Osteoblast (primary cell): ENCODE measurements around the gene CD53. TPM values are rescaled to one million over a fixed set of nuclear protein-coding genes. Genes with fewer than 3 reads are reported as not detected.

Experiments used
- DNase-seq: peaks from one replicate; pipeline ENCODE4 v3.0.0; 2011; ENCODE audit warnings: low spot score, mixed read lengths; ENCODE audit not compliant: insufficient read length; ENCODE audit errors: missing footprints
- H2AFZ ChIP-seq: 2 replicates; pipeline ENCODE4 v1.6.0; 2011; ENCODE audit warnings: mild to moderate bottlenecking, low read length
- H3K27ac ChIP-seq: 2 replicates; pipeline ENCODE4 v1.5.1; 2011; ENCODE audit warnings: mild to moderate bottlenecking, low read depth, low read length, moderate library complexity
- H3K27me3 ChIP-seq: 2 replicates; pipeline ENCODE4 v1.6.0; 2012; ENCODE audit warnings: mild to moderate bottlenecking, control low read depth, inconsistent platforms, low read length, moderate library complexity; ENCODE audit not compliant: insufficient read depth
- H3K36me3 ChIP-seq: 2 replicates; pipeline ENCODE4 v1.5.1; 2011; ENCODE audit warnings: mild to moderate bottlenecking, low read length, control low read depth, moderate library complexity; ENCODE audit not compliant: insufficient read depth
- H3K4me1 ChIP-seq: 2 replicates; pipeline ENCODE4 v1.5.1; 2011; ENCODE audit warnings: mild to moderate bottlenecking, low read length, control low read depth, moderate library complexity; ENCODE audit not compliant: insufficient read depth
- H3K4me2 ChIP-seq: 2 replicates; pipeline ENCODE4 v1.6.0; 2011; ENCODE audit warnings: mild to moderate bottlenecking, low read length; ENCODE audit not compliant: insufficient read depth
- H3K4me3 ChIP-seq: fragments of 200-600 bp; sonication (generic); 3 replicates; pipeline ENCODE4 v1.5.1; 2012; ENCODE audit warnings: mild to moderate bottlenecking, low read length, inconsistent platforms; ENCODE audit not compliant: insufficient read depth
- H3K79me2 ChIP-seq: 2 replicates; pipeline ENCODE4 v1.6.0; 2012; ENCODE audit warnings: mild to moderate bottlenecking, low read length, control low read depth, inconsistent platforms; ENCODE audit not compliant: insufficient read depth
- H3K9me3 ChIP-seq: 2 replicates; pipeline ENCODE4 v1.5.1; 2011; ENCODE audit warnings: low read depth, low read length, control low read depth
- H4K20me1 ChIP-seq: 2 replicates; pipeline ENCODE4 v1.6.0; 2012; ENCODE audit warnings: mild to moderate bottlenecking, low read length, control low read depth; ENCODE audit not compliant: insufficient read depth
- CTCF ChIP-seq: IDR thresholded peaks from 2 replicates; pipeline ENCODE4 v1.5.1; 2011; ENCODE audit warnings: mild to moderate bottlenecking, low read depth, low read length, moderate library complexity; ENCODE audit errors: extremely low read depth
- total RNA-seq: library from RNA; depleted of rRNA; stranded (reverse); fragments of >200 nt; gene quantifications from 2 replicates; pipeline ENCODE4 v1.2.3, GENCODE V29; 2012

The CD53 gene
- total RNA-seq, 1 donor = 0.36 TPM

GRCh38 chr1:110936567-110936966 is 63.6 kb downstream of the CD53 start:
- no peak overlapping the region for H2AFZ ChIP-seq
- H3K9me3 ChIP-seq = no peaks in the 10 kb centered on the region
- no peaks in the 10 kb centered on the region for H3K27me3 ChIP-seq
- H3K4me1 ChIP-seq = no peaks in the 10 kb centered on the region
- TF ChIP-seq CTCF = no peak
- H3K4me2 ChIP-seq = no peak overlapping the region
- H3K27ac ChIP-seq = no peak overlapping the region
- H3K4me3 ChIP-seq = no peak overlapping the region
- no peaks in the 10 kb centered on the region for H4K20me1 ChIP-seq
- H3K36me3 ChIP-seq = no peaks in the 10 kb centered on the region
- DNase-seq = no peak
- H3K79me2 ChIP-seq = no peaks in the 10 kb centered on the region

- H3K4me2 ChIP-seq = no peak overlapping the region
- no peaks in the 10 kb centered on the region for H3K4me1 ChIP-seq
- no peak overlapping the region for H3K4me3 ChIP-seq
- no peak for DNase-seq
- H4K20me1 ChIP-seq = no peaks in the 10 kb centered on the region
- H3K27me3 ChIP-seq = no peaks in the 10 kb centered on the region
- H3K36me3 ChIP-seq = peaks cover 10% of the 10 kb centered on the region
- TF ChIP-seq CTCF = no peak
- no peaks in the 10 kb centered on the region for H3K9me3 ChIP-seq
- no peak overlapping the region for H3K27ac ChIP-seq
- no peak overlapping the region for H2AFZ ChIP-seq
- no peaks in the 10 kb centered on the region for H3K79me2 ChIP-seq
These were observed 71.9 kb downstream of the CD53 start for GRCh38 chr1:110944806-110945205.

DNA sequence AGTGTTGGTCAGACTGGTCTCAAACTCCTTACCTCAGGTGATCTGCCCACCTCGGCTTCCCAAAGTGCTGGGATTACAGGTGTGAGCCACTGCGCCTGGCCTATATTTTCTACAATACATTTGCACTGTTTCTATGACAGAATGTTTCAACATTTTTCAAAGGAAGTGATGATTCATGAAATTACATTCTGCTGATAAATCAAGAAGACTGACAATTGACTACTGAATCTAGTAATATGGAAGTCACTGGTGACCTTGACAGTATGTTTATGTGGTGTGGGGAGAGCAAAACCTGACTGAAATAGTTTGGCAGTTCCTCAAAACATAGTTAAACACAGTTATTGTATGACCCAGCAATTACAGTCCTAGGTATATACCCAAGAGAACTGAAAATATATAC is 72.7 kb downstream of the CD53 start:
- no peaks in the 10 kb centered on the region for H3K4me1 ChIP-seq
- H3K4me3 ChIP-seq = no peak overlapping the region
- H3K4me2 ChIP-seq = no peak overlapping the region
- no peaks in the 10 kb centered on the region for H3K79me2 ChIP-seq
- no peaks in the 10 kb centered on the region for H3K27me3 ChIP-seq
- H2AFZ ChIP-seq = no peak overlapping the region
- peaks cover 15% of the 10 kb centered on the region for H3K36me3 ChIP-seq
- H3K9me3 ChIP-seq = no peaks in the 10 kb centered on the region
- H4K20me1 ChIP-seq = no peaks in the 10 kb centered on the region
- DNase-seq = no peak
- no peak for TF ChIP-seq CTCF
- no peak overlapping the region for H3K27ac ChIP-seq

GRCh38 chr1:110948038-110948810 is 75.3 kb downstream of the CD53 start:
- Histone ChIP-seq H2AFZ (no peak overlapping the region), H3K27ac (no peak overlapping the region), H4K20me1 (no peaks in the 10 kb centered on the region), H3K4me1 (no peaks in the 10 kb centered on the region), H3K79me2 (peaks cover 2% of the 10 kb centered on the region), H3K9me3 (no peaks in the 10 kb centered on the region), H3K4me3 (no peak overlapping the region), H3K4me2 (no peak overlapping the region), H3K27me3 (no peaks in the 10 kb centered on the region), H3K36me3 (peaks cover 23% of the 10 kb centered on the region)
- TF ChIP-seq CTCF = no peak
- DNase-seq = no peak

Other genes with a start within 250 kb of the CD53 start
- gene KCNA3, start 198.2 kb upstream of the CD53 start, total RNA-seq = not detected in 2 replicates
- gene LRIF1, start 90.8 kb downstream of the CD53 start, total RNA-seq = 10.5 and 13.6 TPM in 2 replicates